G401.6 (cell line): ENCODE measurements around the gene AFF3.

Source experiments
- FAIRE-seq: peaks from 2 replicates; lab custom pipeline; 2012; peaks lifted over from hg19 to GRCh38; lab: Jason Lieb, UNC

The AFF3 gene

GRCh38 chr2:99522157-99522556, 620.2 kb downstream of the AFF3 start:
- FAIRE-seq = no peak

DNA sequence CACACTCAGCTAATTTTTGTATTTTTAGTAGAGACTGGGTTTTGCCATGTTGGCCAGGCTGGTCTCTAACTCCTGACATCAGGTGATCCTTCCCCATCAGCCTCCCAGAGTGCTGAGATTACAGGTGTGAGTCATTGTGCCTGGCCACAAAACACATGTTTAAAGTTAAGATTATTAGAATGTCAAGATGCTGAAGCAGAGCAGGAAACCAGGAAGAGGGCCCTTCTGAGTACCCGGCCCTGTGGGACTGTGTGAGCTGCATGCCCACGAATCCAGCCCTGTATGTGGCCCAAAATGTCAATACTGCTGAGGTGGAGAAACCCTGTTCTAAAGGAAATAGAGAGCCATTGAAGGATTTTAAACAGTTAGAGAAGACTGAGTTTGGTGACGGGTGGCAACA, 621.6 kb downstream of the AFF3 start:
- FAIRE-seq = no peak

DNA sequence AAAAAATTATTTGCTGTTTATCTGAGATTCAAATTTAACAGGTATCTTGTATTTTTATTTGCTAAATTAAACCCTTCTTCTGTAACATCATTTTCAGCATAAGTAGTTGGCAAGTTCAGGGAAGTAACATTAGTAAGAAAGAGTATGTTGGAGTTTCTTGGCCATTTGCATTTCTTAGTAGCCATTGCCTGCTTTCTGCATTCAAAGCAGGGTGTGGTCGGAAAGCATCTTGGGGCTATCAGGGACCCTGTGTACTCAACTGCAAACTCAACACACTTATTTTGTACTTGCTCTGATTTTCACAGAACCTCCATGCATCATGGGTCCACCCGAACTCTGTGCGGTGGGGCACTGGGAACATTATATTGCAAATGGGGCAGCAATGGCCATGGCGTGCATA, 622.2 kb downstream of the AFF3 start:
- FAIRE-seq = peak; percentile 28

DNA sequence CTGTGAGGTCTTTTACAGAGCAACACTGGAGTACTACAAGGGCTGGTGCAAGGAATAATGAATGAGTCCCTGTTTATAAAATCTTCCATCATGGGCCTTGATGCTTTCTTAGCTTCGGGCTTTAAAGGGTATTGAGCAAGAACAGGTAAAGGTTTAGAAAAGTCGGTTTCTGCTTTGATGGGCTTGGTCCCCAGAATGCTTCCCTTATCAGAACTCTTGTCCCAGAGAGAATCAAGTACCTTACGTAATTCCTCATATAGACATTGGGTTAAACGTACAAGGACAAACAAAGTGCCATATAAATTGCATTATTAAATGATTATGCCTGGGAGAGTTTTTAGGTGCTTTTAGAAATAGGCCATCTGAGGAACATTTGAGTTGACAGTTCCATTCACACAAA, 628.0 kb downstream of the AFF3 start:
- no peak for FAIRE-seq

GRCh38 chr2:99512181-99512591, 630.2 kb downstream of the AFF3 start:
- FAIRE-seq = no peak

GRCh38 chr2:99509387-99509786, 633.0 kb downstream of the AFF3 start:
- FAIRE-seq = no peak

DNA sequence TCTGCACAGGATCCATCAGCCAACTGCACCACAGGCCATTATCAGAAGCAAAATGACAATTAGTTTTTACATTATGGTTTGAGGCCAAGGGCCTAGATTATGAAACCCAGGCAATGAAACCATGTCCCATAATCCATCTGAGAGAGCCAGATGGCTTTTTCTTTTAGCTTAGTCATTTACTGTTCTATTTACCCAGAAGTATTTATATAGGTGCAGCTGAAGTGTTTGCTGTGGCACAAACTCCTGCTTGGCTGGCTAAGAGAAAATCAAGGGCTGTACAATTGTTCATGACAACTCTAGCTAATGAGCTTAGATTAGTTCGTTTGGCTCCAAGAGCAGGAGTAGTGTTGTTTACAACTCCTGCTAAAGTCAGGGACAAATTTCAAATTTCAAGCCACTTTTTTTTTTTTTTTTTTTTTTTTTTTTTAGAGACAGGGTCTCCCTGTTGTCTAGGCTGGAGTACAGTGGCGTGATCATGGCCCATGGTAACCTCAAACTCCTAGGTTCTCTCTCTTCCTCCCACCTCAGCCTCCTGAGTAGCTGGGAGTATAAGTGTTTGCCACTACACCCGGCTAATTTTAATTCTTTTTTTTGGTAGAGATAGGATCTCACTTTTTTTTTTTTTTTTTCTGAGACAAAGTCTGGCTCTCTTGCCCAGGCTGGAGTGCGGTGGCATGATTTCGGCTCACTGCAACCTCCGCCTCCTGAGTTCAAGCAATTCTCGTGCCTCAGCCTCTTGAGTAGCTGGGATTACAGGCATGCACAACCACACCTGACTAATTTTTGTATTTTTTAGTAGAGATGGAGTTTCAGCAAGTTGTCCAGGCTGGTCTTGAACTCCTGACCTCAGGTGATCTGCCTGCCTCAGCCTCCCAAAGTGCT, 634.2 kb downstream of the AFF3 start:
- no peak for FAIRE-seq

DNA sequence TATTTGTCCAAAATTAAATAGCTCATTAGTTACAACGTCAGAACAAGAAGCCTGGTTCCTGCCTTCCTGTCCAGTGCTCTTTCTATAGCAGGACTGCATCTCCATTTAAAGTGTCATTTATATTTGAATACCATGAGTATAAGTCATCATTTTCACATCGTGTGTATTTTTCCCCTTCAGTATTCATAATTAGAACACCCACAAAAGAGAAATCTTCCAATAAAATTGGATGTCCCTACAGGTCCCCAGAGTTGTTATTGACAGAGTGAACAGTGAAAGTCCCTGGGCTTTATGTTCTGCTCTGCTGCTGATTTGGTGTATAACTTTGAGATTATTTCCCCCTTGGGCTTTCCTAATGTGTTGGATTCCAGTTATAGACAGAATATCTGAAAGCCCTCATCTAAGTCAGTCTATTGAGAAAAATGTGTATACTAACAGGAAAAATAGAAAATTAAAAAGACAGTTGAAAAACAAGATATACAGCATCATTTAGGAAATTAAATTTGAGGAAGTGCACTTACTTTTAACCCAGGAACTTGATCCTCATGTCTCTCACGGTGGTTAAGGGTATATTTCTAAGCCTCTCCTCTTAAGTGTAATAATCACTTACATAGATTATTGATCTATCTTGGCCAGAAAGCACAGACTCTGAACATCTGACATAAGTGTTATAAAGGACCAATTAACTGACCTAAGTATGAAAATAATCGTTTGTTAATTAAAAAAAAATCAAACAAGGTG, 637.4 kb downstream of the AFF3 start:
- FAIRE-seq = peak; percentile 60

- FAIRE-seq = peak; percentile 99
Measured at GRCh38 chr2:99503662-99504416, 638.6 kb downstream of the AFF3 start.

GRCh38 chr2:99496021-99496420, 646.4 kb downstream of the AFF3 start:
- FAIRE-seq = peak; percentile 60
